ENCODE measurements around the gene PPIF.
A peak's percentile ranks its signal among the peaks of the same experiment; 100 is the strongest.

Gene PPIF

DNA sequence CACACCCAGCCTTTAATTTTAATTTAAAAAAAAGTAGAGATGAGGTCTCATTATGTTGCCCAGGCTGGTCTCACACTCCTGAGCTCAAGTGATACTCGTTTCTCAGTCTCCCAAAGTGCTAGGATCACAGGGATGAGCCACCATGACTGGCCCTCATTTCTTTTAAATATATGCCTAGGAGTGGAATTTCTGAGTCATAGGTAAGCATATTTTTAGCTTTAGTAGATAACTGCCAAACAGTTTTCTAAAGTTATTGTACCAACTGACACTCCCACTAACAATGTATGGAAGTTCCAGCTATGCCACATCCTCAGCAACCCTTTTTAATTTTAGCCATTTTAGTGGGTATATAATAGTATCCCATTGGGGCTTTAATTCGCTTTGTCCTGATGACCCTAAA, 13.8 kb upstream of the PPIF start:
- no peak for TF ChIP-seq TEAD4 (IDR thresholded peaks at IDR 0.05)
- TF ChIP-seq EP300 (IDR thresholded peaks at IDR 0.05; ENCODE audit: borderline replicate concordance) = 0 out of 2 replicates have a peak, but pooled peaks have one; percentile 27

DNA sequence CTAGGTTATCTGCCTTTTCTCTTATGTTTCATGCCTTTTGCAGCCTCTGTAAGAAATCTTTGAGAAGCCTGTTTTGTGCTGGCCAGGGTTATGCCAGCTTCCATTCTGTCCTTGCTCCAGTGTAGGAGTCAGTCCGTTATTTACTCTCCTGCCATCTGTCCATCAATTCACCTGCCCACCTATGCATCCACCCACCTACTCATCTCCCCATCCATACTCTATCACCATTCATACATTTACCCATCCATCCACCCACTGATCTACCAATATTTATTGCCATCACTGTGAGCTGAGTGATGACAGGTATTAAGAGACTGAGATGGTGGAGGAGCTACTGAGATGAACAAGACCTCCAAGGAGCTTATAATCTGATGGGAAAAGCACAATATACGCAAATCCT, 12.7 kb upstream of the PPIF start:
- TF ChIP-seq CEBPB (IDR thresholded peaks at IDR 0.05) (no peak), EP300 (IDR thresholded peaks at IDR 0.05; ENCODE audit: borderline replicate concordance) (no peak), TCF12 (IDR thresholded peaks at IDR 0.05; ENCODE audit: low read depth) (no peak)

DNA sequence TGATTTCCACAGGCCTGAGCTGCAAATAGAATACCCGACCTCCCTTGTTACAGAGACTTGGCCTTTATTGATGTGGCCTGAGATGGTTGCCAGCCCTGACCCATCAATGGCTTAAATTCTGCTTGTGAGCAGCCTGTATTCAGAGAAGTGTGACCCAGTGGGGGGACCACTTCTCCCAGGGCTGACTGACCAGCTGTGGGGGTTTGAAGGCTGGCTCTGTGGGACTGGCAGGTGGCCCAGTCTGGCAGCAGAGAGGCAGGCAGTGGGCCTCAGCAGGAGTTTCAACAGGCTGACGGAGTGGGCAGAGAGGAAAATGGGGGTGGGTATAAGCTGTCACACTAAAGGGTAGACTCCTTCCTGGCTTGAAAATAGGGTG, 12.2 kb upstream of the PPIF start:
- TF ChIP-seq NFIC (IDR thresholded peaks at IDR 0.05) = peak; percentile 86
- TF ChIP-seq CEBPB (IDR thresholded peaks at IDR 0.05) = peak; percentile 43; the same call in 1 of the 2 replicates
- 0 out of 2 replicates have a peak, but pooled peaks have one; percentile 42 for TF ChIP-seq EGR1 (IDR thresholded peaks at IDR 0.05)
- TF ChIP-seq FOXM1 (IDR thresholded peaks at IDR 0.05; ENCODE audit: borderline replicate concordance, low read depth) = peak; percentile 79
- TF ChIP-seq EP300 (IDR thresholded peaks at IDR 0.05; ENCODE audit: borderline replicate concordance) = peak; percentile 86
- TF ChIP-seq, protein P1, sequence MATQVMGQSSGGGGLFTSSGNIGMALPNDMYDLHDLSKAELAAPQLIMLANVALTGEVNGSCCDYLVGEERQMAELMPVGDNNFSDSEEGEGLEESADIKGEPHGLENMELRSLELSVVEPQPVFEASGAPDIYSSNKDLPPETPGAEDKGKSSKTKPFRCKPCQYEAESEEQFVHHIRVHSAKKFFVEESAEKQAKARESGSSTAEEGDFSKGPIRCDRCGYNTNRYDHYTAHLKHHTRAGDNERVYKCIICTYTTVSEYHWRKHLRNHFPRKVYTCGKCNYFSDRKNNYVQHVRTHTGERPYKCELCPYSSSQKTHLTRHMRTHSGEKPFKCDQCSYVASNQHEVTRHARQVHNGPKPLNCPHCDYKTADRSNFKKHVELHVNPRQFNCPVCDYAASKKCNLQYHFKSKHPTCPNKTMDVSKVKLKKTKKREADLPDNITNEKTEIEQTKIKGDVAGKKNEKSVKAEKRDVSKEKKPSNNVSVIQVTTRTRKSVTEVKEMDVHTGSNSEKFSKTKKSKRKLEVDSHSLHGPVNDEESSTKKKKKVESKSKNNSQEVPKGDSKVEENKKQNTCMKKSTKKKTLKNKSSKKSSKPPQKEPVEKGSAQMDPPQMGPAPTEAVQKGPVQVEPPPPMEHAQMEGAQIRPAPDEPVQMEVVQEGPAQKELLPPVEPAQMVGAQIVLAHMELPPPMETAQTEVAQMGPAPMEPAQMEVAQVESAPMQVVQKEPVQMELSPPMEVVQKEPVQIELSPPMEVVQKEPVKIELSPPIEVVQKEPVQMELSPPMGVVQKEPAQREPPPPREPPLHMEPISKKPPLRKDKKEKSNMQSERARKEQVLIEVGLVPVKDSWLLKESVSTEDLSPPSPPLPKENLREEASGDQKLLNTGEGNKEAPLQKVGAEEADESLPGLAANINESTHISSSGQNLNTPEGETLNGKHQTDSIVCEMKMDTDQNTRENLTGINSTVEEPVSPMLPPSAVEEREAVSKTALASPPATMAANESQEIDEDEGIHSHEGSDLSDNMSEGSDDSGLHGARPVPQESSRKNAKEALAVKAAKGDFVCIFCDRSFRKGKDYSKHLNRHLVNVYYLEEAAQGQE (IDR thresholded peaks at IDR 0.05; ENCODE audit: low read depth) = no peak
- TF ChIP-seq, protein P2, sequence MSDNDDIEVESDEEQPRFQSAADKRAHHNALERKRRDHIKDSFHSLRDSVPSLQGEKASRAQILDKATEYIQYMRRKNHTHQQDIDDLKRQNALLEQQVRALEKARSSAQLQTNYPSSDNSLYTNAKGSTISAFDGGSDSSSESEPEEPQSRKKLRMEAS (IDR thresholded peaks at IDR 0.05) = no peak; the same call in 1 of the 2 replicates
- TF ChIP-seq TEAD4 (IDR thresholded peaks at IDR 0.05) = peak; percentile 59
- no peak for TF ChIP-seq TAF1 (IDR thresholded peaks at IDR 0.05; ENCODE audit: low read depth)
- no peak for TF ChIP-seq CREB1 (IDR thresholded peaks at IDR 0.05; ENCODE audit: low read depth)
- TF ChIP-seq, protein P3, sequence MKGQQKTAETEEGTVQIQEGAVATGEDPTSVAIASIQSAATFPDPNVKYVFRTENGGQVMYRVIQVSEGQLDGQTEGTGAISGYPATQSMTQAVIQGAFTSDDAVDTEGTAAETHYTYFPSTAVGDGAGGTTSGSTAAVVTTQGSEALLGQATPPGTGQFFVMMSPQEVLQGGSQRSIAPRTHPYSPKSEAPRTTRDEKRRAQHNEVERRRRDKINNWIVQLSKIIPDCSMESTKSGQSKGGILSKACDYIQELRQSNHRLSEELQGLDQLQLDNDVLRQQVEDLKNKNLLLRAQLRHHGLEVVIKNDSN (IDR thresholded peaks at IDR 0.05) = no peak
- TF ChIP-seq RAD21 (IDR thresholded peaks at IDR 0.05; ENCODE audit: low read depth) = peak; percentile 17; the same call in 1 of the 2 replicates
- TF ChIP-seq ZBTB7A (IDR thresholded peaks at IDR 0.05; ENCODE audit: low read depth) = no peak; the same call in 1 of the 2 replicates
- no peak for TF ChIP-seq YY1 (IDR thresholded peaks at IDR 0.05; ENCODE audit: low read depth)
- TF ChIP-seq TCF12 (IDR thresholded peaks at IDR 0.05; ENCODE audit: low read depth) = peak; percentile 91

DNA sequence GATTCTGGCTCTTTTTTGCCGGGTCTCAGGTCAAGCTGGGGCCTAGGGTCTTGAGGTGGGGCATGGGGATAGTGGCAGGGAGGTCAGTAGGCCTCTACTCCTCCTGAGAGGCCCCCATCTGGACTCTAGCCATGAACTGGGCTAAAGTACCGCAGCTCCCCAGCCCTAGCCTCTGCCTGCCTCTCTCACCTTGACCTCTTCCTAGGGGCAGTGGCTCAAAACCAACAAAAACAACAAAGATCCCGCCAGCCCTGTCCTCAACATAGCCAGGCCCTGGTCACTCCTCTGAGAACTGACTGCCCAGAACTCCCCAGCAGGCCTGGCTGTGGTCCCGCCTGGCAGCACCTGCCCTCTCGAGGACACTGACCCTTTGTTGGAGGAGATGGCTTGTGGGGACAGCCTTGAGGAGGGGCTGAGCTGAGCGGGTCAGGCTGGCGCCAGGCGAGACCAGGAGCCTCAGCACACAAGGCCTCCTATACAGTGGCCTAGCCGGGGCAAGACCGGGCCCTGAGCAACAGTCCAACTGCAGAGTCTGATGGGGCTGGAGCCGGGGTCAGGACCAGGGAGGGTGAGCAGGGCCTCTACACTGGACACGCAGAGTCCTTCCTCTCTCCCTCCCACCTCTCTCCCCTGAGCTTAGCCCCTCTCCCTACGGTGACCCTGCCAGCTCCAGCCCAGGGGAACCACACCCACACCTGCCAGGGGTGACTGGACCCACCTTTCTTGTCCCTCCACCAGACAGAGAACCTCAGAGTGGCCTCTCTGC, 11.6 kb upstream of the PPIF start:
- TF ChIP-seq TAF1 (IDR thresholded peaks at IDR 0.05; ENCODE audit: low read depth) (no peak), CREB1 (IDR thresholded peaks at IDR 0.05; ENCODE audit: low read depth) (no peak), ZBTB7A (IDR thresholded peaks at IDR 0.05; ENCODE audit: low read depth) (peak; percentile 61; the same call in 1 of the 2 replicates), TCF12 (IDR thresholded peaks at IDR 0.05; ENCODE audit: low read depth) (peak; percentile 89), YY1 (IDR thresholded peaks at IDR 0.05; ENCODE audit: low read depth) (no peak), RAD21 (IDR thresholded peaks at IDR 0.05; ENCODE audit: low read depth) (no peak; the same call in 1 of the 2 replicates), CEBPB (IDR thresholded peaks at IDR 0.05) (no peak; the same call in 1 of the 2 replicates), EP300 (IDR thresholded peaks at IDR 0.05; ENCODE audit: borderline replicate concordance) (peak; percentile 79), EGR1 (IDR thresholded peaks at IDR 0.05) (no peak), NFIC (IDR thresholded peaks at IDR 0.05) (peak; percentile 59; the same call in 1 of the 2 replicates), TEAD4 (IDR thresholded peaks at IDR 0.05) (peak; percentile 44; the same call in 1 of the 2 replicates), FOXM1 (IDR thresholded peaks at IDR 0.05; ENCODE audit: borderline replicate concordance, low read depth) (peak; percentile 67)
- TF ChIP-seq, protein P3 (IDR thresholded peaks at IDR 0.05) = peak; percentile 34
- TF ChIP-seq, protein P2 (IDR thresholded peaks at IDR 0.05) = peak; percentile 75; the same call in 1 of the 2 replicates
- TF ChIP-seq, protein P1 (IDR thresholded peaks at IDR 0.05; ENCODE audit: low read depth) = no peak

DNA sequence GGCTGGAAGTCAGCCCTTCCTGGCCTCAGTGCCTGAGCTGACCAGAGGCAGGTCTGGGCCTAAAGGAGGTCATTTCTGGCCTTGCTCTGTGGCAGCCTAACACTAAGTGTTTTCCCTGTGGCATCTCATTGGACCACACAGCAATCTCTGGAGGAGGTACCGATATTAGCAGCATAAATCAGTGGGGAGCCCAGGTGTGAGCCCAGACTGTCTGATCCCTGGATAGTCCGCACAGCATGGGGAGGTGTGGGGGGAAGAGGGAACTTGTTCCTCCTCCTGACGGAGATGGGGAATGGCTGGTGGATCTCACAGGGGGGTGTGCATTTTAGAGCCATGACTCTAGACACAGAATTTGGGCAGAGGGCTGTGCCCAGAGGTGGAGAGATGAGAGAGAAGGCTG, 11.0 kb upstream of the PPIF start:
- peak; percentile 78 for TF ChIP-seq TEAD4 (IDR thresholded peaks at IDR 0.05)
- peak; percentile 51; the same call in 1 of the 2 replicates for TF ChIP-seq NFIC (IDR thresholded peaks at IDR 0.05)
- no peak for TF ChIP-seq EGR1 (IDR thresholded peaks at IDR 0.05)
- peak; percentile 21 for TF ChIP-seq RAD21 (IDR thresholded peaks at IDR 0.05; ENCODE audit: low read depth)
- 0 out of 2 replicates have a peak, but pooled peaks have one; percentile 46 for TF ChIP-seq YY1 (IDR thresholded peaks at IDR 0.05; ENCODE audit: low read depth)
- TF ChIP-seq TAF1 (IDR thresholded peaks at IDR 0.05; ENCODE audit: low read depth) = no peak
- TF ChIP-seq, protein P3 (IDR thresholded peaks at IDR 0.05) = peak; percentile 13; the same call in 1 of the 2 replicates
